Measurements from ENCODE around the gene PNKD. TPM values are rescaled to one million over a fixed set of nuclear protein-coding genes. Genes with fewer than 3 reads are reported as not detected.
A peak's percentile ranks its signal among the peaks of the same experiment; 100 is the strongest.

The PNKD gene
- total and polyA plus RNA-seq, 9 donors = 23.3 to 74.5 (median 48.1) TPM

DNA sequence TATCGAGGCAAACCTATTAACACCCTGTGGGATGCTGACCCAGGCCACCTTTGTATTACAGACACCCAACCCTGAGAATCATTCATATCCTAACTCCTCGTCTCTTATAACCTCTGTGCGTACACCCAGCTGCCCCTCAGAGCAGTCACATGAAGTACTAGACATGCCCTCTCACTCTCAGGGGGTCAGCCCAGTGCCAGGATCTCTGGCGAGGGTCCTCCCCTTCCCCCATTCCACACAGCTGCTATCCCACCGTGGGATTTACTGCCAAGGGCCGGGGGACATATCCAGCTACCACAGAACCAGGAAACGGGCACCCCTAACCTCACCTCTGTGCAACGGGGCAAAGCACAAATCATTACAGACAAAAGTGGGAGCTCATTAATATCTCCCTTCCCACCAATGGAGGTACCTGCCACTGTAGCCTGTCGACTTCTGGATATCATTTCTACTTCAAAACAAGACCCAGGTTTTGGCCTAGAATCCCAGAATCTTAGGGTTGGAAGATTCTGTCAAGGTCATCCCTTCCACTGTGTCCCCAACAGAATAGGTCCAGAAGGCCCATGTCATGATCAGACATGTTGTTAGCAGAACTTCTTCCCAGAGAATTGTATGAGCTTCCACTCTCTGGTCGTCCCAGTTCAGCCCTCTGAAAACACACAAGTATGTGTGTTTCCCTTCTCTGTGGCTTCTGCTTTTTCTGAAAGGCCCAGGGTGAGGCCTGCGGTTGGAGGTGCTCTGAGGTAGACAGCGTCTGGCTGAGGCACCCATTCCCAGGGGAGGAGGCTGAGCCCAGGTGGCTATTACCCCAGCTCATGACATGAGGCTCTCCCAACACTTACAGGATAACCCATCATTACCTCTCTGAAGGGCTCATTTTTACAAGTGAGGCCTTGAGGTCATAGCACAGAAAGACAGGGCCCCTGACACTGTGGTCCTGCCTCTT, 20.3 kb downstream of the PNKD start:
- H3K4me1 ChIP-seq (ENCODE audit: insufficient read depth) = peaks cover 19% of the 10 kb centered on the region

DNA sequence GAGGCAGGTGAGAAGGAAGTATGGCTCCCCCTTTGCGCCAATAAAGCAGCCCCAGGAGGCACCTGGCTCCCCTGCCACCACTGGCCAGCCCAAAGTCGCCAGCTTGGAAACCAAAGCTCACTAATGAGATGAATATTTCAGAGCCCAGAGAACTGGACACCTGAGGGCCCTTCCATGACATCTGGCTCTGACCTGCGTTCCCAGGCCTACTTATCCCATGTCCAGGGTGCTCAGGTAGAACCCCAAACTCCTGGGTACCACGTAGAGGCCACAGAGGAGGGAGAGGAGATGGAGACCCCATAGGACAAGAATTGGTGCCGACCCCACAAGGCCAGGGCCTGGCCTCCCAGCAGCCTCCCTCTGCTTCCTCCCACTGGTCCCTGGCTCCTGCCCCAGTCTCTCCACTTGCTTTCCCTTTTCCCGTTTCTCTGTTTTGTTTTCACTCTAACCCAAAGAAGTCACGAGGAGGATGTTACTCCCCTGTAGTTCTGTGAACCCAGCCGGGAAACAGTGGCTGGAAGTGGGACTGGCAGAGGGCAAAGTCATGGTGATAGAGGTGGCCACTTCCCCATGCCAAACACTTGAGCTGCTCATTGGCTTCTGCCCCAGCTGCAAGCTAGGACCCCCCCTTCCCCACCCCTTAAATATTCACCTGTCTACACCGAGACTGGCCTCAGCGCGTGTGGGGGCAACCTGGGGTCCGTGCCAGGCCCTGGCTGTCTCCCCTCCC, 21.2 kb downstream of the PNKD start:
- WGBS, 3 donors = 21 to 23% (median 22%) methylated on average over 12 of the region's 12 CpGs
- intact Hi-C loops (cut with DNase I) = loop anchor here in 2 of 4 donors (5.0 to 10.0 kb wide), 2 partner anchors 106 to 173 kb away; partner anchors contain the start of gene CTDSP1 (in 1 of the 2)
- peak in 4 of 5 donors; percentile 45 to 61 (median 55) for DNase-seq

More for the DNA sequence above, 20.3 kb downstream of the PNKD start:
- TF ChIP-seq, protein P1, sequence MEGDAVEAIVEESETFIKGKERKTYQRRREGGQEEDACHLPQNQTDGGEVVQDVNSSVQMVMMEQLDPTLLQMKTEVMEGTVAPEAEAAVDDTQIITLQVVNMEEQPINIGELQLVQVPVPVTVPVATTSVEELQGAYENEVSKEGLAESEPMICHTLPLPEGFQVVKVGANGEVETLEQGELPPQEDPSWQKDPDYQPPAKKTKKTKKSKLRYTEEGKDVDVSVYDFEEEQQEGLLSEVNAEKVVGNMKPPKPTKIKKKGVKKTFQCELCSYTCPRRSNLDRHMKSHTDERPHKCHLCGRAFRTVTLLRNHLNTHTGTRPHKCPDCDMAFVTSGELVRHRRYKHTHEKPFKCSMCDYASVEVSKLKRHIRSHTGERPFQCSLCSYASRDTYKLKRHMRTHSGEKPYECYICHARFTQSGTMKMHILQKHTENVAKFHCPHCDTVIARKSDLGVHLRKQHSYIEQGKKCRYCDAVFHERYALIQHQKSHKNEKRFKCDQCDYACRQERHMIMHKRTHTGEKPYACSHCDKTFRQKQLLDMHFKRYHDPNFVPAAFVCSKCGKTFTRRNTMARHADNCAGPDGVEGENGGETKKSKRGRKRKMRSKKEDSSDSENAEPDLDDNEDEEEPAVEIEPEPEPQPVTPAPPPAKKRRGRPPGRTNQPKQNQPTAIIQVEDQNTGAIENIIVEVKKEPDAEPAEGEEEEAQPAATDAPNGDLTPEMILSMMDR (IDR thresholded peaks at IDR 0.05) = no peak
- no peak for TF ChIP-seq POLR2A (IDR thresholded peaks at IDR 0.05)
- TF ChIP-seq EP300 (IDR thresholded peaks at IDR 0.05) = no peak
- DNase-seq = no peak
- no peaks in the 10 kb centered on the region for H3K27me3 ChIP-seq
- no peaks in the 10 kb centered on the region for H3K9me3 ChIP-seq
- WGBS, 3 donors = 40 to 51% (median 48%) methylated on average over 12 of the region's 12 CpGs
- H3K36me3 ChIP-seq = no peaks in the 10 kb centered on the region
- peak overlapping the region; percentile 89 to 99 for H3K27ac ChIP-seq
- peak overlapping the region; percentile 94 for H3K4me3 ChIP-seq
- intact Hi-C loops (cut with DNase I) = loop anchor here in 2 of 4 donors (5.0 to 10.0 kb wide), 2 partner anchors 107 to 174 kb away; partner anchors contain the start of gene CTDSP1 (in 1 of the 2)

DNA sequence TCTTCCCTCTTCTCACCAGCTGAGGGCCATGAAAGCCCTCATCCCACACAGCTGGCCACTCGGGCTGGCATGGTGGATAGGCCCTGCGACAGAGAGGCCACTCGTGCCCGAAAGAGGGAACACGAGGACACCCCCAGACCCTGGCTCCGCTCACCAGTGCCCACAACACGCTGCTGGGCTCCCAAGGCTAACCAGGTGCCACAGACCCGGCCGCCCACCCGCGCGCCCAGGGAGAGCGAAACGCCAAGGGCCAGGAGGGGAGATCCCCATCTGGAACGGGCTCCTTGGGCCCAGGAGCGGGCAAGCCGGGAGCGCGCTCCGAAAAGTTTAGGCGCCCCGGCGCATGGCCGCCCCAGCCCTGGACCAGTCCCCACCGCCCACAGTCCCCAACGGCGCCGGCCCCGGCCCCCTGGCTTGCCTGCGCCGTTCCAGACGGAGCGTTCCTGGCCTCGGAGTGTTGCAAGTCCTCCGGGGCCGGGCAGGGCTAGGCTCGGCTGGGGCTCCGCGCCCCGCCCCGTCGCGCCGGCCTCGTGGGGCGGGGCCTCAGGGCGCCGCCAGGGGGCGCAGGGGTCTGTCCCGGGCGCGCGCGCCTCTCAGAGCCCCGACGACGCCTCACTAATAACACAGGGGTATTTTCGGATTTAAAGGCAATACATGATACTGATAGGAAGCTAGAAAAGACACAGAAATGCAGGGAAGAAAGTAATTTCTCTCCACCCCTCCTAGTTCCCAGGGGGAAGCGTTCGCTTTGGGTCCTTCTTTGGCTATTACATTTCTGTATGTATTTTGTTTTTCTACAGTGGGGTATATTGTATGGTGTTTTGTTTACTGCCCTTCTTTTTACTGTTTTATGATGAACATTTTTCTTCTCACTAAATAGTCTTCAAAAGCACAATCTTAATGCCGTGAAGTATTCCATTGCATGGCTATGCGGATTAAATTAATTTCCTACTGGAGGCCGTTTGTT, 22.0 kb downstream of the PNKD start, which contains the start of gene TMBIM1:
Gene TMBIM1, minus strand, starts transcription at position 456 of the 967 bp plus-strand sequence. CDS start 10,362 bp downstream, outside the sequence.
- H3K4me1 ChIP-seq (ENCODE audit: insufficient read depth) = peaks cover 11% of the 10 kb centered on the region
- intact Hi-C loops (cut with DNase I) = loop anchor here in 2 of 4 donors (5.0 to 10.0 kb wide), 2 partner anchors 105 to 172 kb away; partner anchors contain the start of gene CTDSP1 (in 1 of the 2)
- WGBS, 3 donors = 4% methylated on average over 54 to 63 of the region's 63 CpGs

More for the DNA sequence above, 21.2 kb downstream of the PNKD start:
- Histone ChIP-seq H3K27me3 (no peaks in the 10 kb centered on the region), H3K27ac (peak overlapping the region; percentile 89 to 99), H3K4me1 (ENCODE audit: insufficient read depth) (peaks cover 13% of the 10 kb centered on the region), H3K4me3 (peak overlapping the region; percentile 94), H3K36me3 (no peaks in the 10 kb centered on the region), H3K9me3 (no peaks in the 10 kb centered on the region)
- no peak for TF ChIP-seq EP300 (IDR thresholded peaks at IDR 0.05)
- no peak for TF ChIP-seq POLR2A (IDR thresholded peaks at IDR 0.05)
- TF ChIP-seq, protein P1 (IDR thresholded peaks at IDR 0.05) = no peak

More for the DNA sequence above, 22.0 kb downstream of the PNKD start, which contains the start of gene TMBIM1:
- Histone ChIP-seq H3K27ac (peak within 1 kb of the TSS; percentile 89 to 99), H3K36me3 (no peaks in the 10 kb centered on the region), H3K27me3 (no peaks in the 10 kb centered on the region), H3K9me3 (no peaks in the 10 kb centered on the region), H3K4me3 (peak within 1 kb of the TSS; percentile 94)
- DNase-seq = peak; percentile 76 to 89 (median 83)
- TF ChIP-seq, protein P1 (IDR thresholded peaks at IDR 0.05) = peak; percentile 72 to 94 (median 87)
- peak; percentile 83 for TF ChIP-seq POLR2A (IDR thresholded peaks at IDR 0.05)
- TF ChIP-seq EP300 (IDR thresholded peaks at IDR 0.05) = no peak
